Stimulated activated CD4-positive, alpha-beta T cell treated with anti-CD3 and anti-CD28 coated beads, TNF-alpha, amount 100 ng/mL, for 24 hours (primary cell): Measurements from ENCODE around the gene TTC7B.

Source experiments
- DNase-seq, 3 experiments: peaks; one replicate each; pipeline ENCODE4 v3.0.0-alpha.2; 2020; ENCODE audit warnings: low read depth in 3 of 3

The TTC7B gene

GRCh38 chr14:90511795-90512328 is 304.4 kb downstream of the TTC7B start:
- DNase-seq = no peak

GRCh38 chr14:90511252-90511651 is 305.0 kb downstream of the TTC7B start:
- DNase-seq = no peak

GRCh38 chr14:90510159-90510558 is 306.1 kb downstream of the TTC7B start:
- DNase-seq = no peak

GRCh38 chr14:90509403-90509802 is 306.8 kb downstream of the TTC7B start:
- no peak for DNase-seq

- DNase-seq = no peak
Measured at GRCh38 chr14:90508536-90509254, 307.5 kb downstream of the TTC7B start.

- no peak for DNase-seq
Measured at GRCh38 chr14:90508036-90508435, 308.2 kb downstream of the TTC7B start.

GRCh38 chr14:90507428-90507827 is 308.8 kb downstream of the TTC7B start:
- no peak for DNase-seq

GRCh38 chr14:90506748-90507147 is 309.5 kb downstream of the TTC7B start:
- no peak for DNase-seq

GRCh38 chr14:90505531-90505930 is 310.7 kb downstream of the TTC7B start:
- no peak for DNase-seq

GRCh38 chr14:90504643-90505042 is 311.6 kb downstream of the TTC7B start:
- no peak for DNase-seq

- no peak for DNase-seq
Measured at GRCh38 chr14:90503582-90503981, 312.6 kb downstream of the TTC7B start.

- no peak for DNase-seq
Measured at GRCh38 chr14:90502760-90503159, 313.5 kb downstream of the TTC7B start.

GRCh38 chr14:90500665-90501370 is 315.4 kb downstream of the TTC7B start:
- no peak for DNase-seq

GRCh38 chr14:90499908-90500664 is 316.1 kb downstream of the TTC7B start:
- no peak for DNase-seq

- DNase-seq = no peak
Measured at GRCh38 chr14:90499121-90499520, 317.1 kb downstream of the TTC7B start.

GRCh38 chr14:90498198-90498597 is 318.0 kb downstream of the TTC7B start:
- DNase-seq = no peak

GRCh38 chr14:90496379-90496778 is 319.9 kb downstream of the TTC7B start:
- DNase-seq = no peak

GRCh38 chr14:90495357-90496276 is 320.6 kb downstream of the TTC7B start:
- DNase-seq = peak in 2 of 3 experiments; percentile 13 to 19

- no peak for DNase-seq
Measured at GRCh38 chr14:90491911-90492531, 324.2 kb downstream of the TTC7B start.

- no peak for DNase-seq
Measured at GRCh38 chr14:90491221-90491885, 324.9 kb downstream of the TTC7B start.
